CD4-positive, alpha-beta T cell treated with Interleukin-17A for 4 hours (primary cell): ENCODE measurements around the gene PRH2.

Source experiments
- DNase-seq: peaks from one replicate; pipeline ENCODE4 v3.0.0-alpha.2; 2020; ENCODE audit warnings: mixed read lengths

PRH2 gene

GRCh38 chr12:10928746-10929286 lies at the start of gene PRH2:
Gene PRH2 (plus strand): TSS chr12:10929236. CDS start chr12:10929274, 38 bp downstream.
- no peak for DNase-seq

DNA sequence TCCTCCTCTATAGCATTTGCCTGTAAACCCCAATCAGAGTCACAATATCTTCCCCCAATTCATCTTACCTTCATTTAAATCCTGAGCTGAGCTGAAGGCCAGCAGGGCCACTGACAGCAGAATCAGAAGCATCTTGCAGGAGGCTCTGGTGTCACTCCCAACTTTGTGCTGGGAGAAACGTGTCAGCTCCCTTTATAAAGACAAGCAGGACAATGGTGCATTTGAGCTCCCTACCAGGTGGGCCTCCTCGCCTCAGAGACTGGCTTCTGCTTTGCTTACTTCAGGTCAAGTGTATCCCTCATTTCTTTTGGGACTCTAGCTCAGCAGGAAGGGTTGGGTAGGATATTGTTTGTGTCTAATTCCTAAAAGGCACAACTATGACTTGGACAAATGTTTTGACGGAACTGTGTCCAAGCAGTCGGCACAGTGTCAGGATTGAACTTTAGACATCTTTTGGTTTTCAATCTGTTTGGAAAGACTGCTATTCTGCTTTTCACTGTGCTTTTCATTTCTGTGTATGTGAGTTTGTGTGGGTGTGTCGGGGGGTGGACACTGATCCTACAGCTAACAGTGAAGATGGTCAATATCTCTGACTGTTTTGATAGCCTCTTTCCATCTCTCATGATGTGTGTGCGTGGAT lies 44.8 kb upstream of the PRH2 start, which contains the start of gene PRH1:
Gene PRH1 (minus strand): TSS at position 170 of the 640 bp plus-strand sequence. CDS start 38 bp downstream, at position 132.
- no peak for DNase-seq

DNA sequence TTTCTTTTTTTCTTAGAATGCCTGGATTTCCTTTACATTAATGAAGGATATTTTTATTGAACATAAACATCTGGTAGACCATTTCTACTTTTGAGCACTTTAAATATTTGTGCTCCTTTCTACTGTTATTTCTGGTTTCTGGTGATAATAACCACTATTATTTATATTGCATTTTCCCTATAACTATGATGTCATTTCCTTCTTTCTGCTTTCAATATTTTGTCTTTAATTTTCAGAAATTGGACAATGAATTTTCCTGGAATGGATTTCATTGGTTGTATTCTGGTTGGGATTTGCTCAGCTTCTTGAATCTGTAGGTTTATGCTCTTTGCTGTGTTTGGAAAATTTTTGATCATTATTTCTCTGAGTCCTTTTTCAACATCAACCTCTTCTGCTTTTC lies 39.8 kb upstream of the PRH2 start:
- no peak for DNase-seq

DNA sequence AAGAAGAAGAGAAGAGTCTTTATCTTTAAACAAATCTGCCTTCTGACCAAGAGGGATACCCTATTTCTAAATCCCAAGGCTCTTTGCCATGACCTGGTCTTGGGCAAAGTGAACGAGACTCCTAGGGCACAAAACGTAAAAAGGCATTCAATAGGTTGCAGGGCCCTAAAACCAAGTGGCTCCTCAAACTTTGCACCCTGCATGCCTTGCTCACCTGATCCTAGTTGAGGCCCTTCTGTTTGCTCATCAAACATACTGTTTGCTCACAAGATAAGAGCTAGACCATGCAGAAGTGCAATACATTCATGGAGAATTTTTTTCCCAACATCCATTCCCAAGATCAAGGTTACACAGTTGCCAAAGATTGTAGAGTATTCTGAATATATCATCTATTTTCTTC lies 37.1 kb upstream of the PRH2 start:
- no peak for DNase-seq

- DNase-seq, result no peak
These were observed 32.2 kb upstream of the PRH2 start for GRCh38 chr12:10896854-10897253.

GRCh38 chr12:10900530-10900929 lies 28.5 kb upstream of the PRH2 start:
- no peak for DNase-seq

- DNase-seq, result no peak
These were observed 28.1 kb upstream of the PRH2 start for GRCh38 chr12:10900972-10901371.

- no peak for DNase-seq
These were observed 27.6 kb upstream of the PRH2 start for GRCh38 chr12:10901427-10901826.

DNA sequence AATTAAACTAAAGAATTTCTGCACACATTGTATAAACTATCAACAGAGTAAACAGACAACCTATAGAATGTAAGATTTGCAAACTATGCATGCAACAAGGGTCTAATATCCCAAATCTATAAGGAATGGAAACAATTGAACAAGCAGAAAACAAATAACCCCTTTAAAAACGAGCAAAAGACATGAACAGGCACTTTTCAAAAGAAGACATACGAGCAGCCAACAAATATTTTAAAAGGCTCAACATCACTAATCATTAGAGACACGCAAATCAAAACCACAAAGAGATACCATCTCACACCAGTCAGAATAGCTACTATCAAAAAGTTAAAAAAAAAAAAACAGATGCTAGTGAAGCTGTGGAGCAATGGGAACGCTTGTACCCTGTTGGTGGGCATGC lies 24.4 kb upstream of the PRH2 start:
- DNase-seq, result no peak

DNA sequence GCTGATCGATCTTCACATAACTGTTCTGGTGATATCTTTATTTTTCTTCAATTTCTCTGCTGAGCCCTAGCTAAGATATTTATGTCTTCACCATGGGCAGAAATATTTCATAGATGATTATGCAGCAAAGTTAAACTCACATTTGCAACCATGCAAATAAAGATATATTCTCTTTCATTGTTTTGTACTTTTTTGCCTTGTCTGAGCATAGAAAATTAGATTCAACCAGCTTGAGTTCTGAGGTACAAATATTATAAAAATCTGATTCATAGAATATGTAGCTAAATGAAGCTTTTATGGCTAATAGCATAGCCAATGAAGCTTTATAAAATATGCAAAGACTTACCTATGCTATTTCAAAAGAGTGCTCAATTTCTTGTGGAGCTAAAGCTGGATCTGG lies 19.6 kb upstream of the PRH2 start, which contains the start of gene TAS2R13:
Gene TAS2R13 (minus strand): TSS at position 101 of the 400 bp plus-strand sequence. CDS start 264 bp downstream, outside the sequence.
- no peak for DNase-seq

DNA sequence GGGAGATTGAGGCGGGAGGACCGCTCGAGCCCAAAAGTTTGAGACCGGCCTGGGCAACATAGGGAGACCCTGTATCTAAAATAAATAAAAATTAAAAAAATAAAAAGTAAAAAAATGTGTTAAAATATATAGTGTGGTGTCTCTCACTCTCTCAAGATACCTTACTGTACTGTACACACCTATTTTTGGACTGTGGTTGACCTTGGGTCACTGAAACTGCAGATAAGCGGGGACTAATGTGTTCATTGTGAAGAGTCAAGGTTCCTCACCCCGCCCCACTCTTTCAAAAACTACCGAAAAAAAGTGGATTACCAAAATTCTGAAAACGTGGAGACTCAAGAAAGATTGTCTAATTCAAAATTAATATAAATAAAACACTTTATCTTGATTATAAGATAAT lies 18.7 kb upstream of the PRH2 start:
- no peak for DNase-seq

DNA sequence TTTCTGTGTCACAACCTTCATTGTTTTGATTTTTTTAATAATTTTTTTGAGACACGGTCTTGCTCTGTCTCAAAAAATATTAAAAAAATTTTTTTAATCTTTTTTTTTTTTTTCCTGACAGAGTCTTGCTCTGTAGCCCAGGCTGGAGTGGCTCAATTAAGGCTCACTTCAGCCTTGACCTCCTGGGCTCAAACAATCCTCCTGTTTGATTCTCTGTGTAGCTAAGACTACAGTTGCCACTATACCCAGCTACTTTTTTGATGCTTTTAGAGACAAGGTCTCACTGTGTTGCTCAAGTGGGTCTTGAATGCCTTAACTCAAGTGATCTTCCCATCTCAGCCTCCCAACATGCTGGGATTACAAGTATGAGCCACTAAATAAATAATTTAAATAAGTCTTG lies 9.2 kb upstream of the PRH2 start:
- no peak for DNase-seq

DNA sequence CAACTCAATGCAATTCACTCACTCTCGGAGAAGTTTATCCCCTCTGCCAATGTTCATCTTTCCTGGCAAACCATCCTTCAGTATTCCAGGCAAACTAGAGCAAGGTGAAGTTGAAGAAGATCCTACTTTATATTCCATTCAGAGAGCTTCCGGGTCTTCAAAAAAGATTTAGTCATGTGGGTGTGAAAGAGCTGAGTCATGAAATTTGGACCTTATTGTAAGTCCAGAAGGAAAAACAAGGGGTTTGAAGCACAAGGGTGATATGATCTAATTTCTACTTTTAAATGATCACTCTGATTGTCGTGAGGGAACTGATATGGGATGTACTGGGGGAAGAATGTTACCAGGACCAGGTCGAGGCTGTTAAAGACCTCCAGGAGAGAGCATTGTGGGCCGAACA lies 2.8 kb upstream of the PRH2 start:
- DNase-seq, result no peak

DNA sequence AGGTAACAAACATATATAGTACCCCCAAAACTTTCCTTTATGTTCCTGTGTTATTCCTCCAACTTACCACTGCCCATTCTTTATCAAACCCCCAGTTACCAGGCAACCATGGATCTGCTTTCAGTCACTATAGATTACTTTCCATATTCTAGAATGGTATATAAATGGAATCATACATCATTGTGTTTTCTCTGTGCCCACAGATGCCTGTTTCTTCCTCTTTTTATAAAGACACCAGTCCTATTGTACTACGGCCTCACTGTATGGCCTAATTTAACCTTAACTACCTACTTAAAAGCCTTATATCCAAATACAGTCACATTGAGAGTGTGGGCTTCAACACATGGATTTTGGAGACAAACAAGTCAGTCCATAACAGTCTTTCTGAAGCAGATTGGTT lies 7.5 kb downstream of the PRH2 start:
- no peak for DNase-seq

DNA sequence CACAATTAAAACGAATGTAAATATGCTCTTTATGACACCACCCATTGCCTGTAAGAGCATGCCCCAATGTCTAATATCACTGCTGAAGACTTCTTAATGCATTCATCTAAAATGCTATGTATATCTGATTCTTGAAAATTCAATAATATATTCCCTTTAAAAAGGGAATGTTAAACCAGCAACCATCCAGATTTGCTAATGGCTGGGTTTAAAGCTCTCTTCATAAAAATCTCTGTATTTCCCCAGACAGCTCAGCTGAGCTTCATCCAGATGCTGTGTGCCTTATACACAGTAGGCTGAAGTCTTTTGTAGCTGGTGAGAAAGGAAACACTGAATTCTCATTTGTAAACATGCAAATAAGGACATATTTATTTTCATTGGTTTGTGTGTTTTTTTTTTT lies 10.1 kb downstream of the PRH2 start, which contains the start of gene TAS2R14:
Gene TAS2R14 (minus strand): TSS at position 101 of the 400 bp plus-strand sequence. CDS start 56 bp downstream, at position 45.
- DNase-seq, result no peak

DNA sequence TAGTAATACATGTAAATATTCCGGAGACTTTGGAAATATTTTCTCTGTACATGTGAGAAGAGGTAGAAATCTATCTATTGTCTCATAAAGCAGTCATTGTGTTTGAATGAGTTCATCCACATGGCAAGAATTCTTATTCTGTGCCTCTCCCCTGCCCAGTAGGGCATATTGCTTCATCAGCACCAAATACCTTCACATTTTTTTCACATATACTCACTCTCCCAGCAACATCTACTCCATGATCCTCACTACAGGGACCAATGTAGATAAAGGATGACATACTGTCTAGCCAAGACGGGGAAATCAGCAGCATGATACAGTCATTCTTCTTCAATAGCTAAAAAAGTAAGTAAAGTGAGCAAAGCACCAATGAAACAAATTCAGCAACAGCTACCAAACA lies 11.4 kb downstream of the PRH2 start:
- no peak for DNase-seq

GRCh38 chr12:10941369-10941768 lies 12.3 kb downstream of the PRH2 start:
- no peak for DNase-seq

DNA sequence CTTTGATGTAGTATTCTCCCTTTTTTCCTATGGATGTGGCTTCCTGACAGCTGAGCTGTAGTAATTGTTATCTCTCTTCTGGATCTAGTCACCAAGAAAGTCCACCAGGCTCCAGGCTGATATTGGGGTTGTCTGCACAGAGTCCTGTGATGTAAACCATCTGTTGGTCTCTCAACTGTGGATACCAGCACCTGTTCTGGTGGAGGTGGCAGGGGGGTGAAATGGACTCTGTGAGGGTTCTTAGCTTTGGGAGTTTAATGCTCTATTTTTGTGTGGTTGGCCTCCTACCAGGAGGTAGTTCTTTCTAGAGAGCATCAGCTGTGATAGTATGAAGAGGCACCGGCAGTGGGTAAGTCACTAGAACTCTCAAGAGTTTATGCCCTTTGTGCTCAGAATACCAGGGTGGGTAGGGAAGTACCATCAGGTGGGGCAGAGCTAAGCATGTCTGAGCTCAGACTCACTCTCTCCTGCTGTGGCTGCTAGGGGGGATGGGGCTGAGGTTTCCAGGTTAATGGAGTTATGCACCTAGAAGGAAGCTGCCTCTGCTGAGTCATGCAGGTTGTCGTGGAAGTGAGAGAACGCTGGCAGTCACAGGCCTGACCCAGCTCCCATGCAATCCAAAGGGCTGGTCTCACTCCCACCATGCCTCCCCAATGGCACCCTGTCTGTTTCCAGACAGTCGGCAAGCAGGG lies 13.0 kb downstream of the PRH2 start:
- no peak for DNase-seq

- DNase-seq, result no peak
These were observed 14.1 kb downstream of the PRH2 start for GRCh38 chr12:10943167-10943566.

DNA sequence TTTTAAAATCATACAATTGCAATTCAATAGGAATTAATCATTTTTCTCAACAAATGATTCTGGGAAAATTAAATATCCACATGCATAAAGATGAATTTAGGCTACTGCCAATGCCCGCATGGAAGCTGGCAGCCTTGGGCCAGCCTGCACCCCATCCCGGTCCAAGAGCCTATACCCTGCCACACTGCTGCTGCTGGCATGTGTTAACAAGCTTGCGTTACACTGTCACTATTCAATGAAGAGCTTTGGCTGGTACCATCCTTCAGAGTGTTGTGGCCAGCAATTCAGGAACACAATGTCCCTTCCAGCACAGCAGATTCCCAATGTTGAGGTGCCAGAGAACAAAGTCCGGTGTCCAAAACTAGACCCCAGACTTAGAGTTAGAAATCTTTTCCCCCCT lies 23.6 kb downstream of the PRH2 start:
- no peak for DNase-seq

GRCh38 chr12:10956085-10956484 lies 27.0 kb downstream of the PRH2 start:
- DNase-seq, result no peak

- DNase-seq, result no peak
These were observed 28.7 kb downstream of the PRH2 start for GRCh38 chr12:10957741-10958140.

- DNase-seq, result no peak
These were observed 30.8 kb downstream of the PRH2 start for GRCh38 chr12:10959804-10960203.

DNA sequence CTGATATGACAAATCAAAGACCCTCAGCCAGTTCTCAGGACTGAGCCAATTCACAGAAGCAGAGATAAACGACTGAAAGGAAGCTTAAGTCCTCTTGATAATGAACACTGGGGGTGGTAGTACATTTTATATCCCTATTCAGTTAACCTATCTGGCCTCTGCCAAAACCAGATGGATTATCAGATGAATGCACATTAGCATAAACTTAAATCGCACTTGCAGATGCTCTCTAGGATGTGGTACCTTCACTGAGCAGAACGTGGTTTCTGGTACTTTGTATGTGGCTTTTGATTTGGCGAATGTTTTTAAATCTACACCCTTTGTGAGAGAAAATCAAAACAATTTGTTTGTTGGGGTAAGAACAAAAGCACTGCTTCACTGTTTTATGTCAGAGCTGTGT lies 31.2 kb downstream of the PRH2 start:
- no peak for DNase-seq
